Skeletal muscle cell (primary cell): Measurements from ENCODE around the gene RMC1.
"Not testable (repeated sequence)": the region's sequence is repeated elsewhere in the genome, so short reads cannot be mapped to it uniquely, and the experiment has no call there.

ENCODE experiments used
- DNase-seq: peaks from one replicate; pipeline ENCODE4 v3.0.0-alpha.2; 2010; ENCODE audit warnings: low read depth
- H3K4me3 ChIP-seq: 2 replicates; pipeline ENCODE4 v1.5.1; 2011; ENCODE audit warnings: low read depth, mild to moderate bottlenecking, control low read depth, low read length, moderate library complexity

Gene RMC1

DNA sequence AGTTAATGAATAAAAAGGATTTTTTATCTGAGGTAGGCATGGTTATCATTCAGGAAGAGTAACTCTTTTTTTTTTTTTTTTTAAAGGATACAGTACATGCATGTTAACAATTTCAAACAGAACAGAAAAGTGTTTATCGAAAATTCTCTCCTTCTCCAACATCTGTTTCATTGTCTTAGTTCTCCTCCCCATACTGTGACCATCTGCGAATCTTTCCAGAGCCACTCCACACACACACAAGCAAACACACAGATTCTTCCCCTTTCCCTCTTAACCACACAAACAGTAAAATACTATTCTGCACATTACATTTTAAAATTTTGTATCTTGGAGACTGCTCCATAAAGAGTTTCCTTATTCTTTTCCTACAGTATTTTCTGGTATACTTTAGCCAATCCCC is 45.0 kb downstream of the RMC1 start:
- DNase-seq = no peak
- no peak overlapping the region for H3K4me3 ChIP-seq

DNA sequence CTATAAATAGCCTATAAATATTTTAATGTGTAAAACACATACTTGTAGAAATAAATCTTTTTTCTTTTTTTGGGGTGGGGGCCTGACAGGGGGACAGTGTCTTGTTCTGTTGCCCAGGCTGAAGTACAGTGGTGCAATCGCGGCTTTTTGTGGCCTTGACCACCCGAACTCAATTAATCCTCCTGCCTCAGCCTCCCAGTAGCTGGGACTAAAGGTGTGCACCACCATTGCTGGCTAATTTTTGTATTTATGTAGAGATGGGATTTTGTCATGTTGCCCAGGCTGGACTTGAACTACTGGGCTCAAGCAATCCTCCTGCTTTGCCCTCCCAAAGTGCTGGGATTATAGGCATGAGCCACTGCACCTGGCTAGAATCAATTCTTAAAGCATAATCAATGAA is 45.4 kb downstream of the RMC1 start:
- H3K4me3 ChIP-seq = no peak overlapping the region
- DNase-seq = no peak

DNA sequence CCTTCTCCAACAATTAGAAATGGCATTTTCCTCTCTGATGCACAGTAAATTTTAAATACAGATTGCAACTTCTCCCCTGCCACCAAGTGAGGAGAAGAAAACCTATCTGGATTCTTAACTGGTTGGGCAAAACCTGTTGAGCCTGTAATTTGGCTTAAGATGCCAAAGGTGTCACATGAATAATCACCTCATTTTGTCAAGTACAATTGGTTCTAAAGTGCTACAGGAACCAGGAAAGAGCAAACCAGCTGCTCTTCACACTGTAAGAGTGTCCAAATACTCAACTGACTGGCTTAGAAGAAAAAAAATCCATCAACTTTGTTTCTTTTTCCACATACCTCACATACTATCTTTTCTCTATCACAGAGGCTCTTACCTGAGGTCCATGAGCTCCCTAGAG is 47.6 kb downstream of the RMC1 start:
- DNase-seq = no peak
- H3K4me3 ChIP-seq = no peak overlapping the region

DNA sequence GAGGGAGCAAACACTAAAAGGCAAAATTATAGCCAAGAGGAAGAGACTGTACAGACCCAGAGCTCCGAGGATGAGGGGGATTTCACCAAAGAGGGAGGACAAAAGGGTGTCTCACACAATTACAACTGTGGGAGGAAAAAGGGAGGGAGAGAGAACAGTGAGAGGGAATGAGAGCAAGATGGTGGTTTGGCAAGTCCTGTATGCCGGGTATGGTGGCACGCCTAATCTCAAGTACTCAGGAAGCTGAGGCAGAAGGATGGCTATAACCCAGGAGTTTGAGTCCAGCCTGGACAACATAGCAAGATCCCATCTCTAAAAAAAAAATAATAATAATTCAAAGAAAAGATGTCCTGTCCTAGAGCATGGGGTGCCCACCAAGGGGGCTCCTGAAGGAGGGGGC is 48.7 kb downstream of the RMC1 start:
- no peak for DNase-seq
- no peak overlapping the region for H3K4me3 ChIP-seq

DNA sequence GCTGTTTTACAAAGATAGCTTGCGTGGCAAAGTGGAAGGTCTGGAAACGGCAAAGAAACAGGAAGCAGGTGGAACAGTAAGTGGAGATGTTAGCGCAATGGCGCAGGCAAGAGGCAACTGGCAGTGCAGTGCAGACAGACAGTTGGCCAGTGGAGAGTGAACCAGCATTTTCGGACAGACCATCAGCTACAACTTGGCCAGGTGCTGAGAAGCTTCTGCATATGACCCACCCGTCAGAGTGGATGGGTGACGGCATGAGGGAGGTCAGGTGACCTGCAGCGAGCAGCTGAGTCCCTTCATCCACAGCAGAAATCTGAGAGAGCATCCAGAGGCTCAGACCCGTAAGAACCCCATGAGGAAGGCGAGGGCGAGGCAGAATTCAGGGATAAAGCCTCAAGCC is 49.2 kb downstream of the RMC1 start:
- no peak for DNase-seq
- no peak overlapping the region for H3K4me3 ChIP-seq

DNA sequence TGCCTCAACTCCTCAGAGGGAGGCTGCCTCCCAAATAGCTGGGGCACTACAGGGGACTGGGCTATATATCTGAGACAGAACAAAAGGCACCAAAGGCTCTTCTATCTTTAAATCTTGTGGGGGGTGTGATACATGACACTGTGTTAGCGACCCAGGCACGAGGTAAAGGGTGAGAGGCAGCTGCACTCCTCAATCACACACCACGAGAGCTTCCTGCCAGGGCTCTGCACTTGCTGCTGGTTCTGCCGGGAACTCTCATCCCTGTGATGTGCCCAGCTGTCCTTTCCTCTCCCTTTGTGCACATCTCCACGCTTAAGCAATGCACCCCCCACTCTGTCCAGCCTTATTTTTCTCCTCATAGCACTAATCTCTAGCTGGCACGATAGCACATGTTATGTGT is 50.6 kb downstream of the RMC1 start:
- no peak overlapping the region for H3K4me3 ChIP-seq
- DNase-seq = no peak

DNA sequence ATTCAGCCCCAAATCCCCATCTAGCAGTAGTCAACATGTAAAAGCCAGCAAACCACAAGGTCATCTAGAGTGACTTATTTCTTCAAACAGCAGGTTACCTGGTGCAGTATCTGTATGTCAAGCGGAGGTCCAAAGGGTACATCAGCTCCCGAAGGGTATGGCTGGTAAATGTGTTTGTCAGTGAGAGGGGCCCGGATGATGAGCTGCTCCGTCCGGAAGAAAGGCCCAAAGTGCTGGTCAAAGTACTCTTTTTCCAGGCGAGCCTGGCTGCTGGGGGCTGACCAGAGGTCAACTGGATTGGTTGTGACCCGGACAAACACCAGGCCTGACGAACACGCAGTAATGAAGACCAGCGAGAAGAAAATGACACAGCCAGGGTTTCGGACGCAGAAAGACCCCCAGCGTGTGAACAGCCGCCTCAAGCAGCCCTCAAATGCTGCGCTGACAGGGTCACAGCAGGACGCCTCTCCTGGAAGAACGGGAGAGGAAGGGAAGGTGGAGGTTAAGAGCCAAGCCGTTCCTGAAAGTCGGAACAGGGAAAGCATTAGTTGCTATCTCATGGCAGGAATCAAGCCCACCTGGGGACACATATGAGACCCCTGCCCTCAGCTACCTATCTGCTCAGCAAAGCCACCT is 53.0 kb downstream of the RMC1 start:
- H3K4me3 ChIP-seq = no peak overlapping the region

DNA sequence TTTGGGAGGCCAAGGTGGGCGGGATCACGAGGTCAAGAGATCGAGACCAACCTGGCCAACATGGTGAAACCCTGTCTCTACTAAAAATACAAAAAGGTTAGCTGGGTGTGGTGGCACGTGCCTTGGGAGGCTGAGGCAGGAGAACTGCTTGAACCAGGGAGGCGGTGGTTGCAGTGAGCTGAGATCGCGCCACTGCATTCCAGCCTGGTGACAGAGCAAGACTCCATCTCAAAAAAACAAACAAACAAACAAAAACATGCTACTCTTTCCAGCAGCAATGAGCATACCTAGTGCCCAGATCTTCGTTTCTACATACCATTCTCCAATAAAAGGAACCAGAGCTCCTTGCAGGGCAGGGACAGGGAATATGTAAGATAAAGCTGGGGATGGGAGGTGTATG is 54.2 kb downstream of the RMC1 start:
- not testable (repeated sequence) for H3K4me3 ChIP-seq, DNase-seq

More for the DNA sequence above, 53.0 kb downstream of the RMC1 start:
- no peak for DNase-seq

DNA sequence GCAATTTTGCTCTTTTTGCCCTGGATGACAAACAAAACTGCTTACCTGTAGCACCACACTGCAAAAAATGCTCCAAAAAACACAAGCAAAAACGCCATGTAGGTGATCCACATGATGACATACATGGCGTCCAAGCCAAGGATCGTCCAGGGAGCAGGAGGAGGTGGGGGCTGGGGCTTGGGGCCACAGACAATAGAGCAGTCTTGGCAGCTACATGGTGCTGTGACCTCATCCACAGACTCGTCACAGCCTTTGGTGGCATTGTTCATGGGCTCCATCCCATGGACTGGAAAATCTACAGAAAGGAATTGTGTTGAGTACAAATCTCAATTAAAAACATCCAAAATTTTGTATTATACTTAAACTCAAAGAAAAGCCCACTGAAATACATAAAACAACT is 56.9 kb downstream of the RMC1 start:
- no peak overlapping the region for H3K4me3 ChIP-seq
- no peak for DNase-seq

DNA sequence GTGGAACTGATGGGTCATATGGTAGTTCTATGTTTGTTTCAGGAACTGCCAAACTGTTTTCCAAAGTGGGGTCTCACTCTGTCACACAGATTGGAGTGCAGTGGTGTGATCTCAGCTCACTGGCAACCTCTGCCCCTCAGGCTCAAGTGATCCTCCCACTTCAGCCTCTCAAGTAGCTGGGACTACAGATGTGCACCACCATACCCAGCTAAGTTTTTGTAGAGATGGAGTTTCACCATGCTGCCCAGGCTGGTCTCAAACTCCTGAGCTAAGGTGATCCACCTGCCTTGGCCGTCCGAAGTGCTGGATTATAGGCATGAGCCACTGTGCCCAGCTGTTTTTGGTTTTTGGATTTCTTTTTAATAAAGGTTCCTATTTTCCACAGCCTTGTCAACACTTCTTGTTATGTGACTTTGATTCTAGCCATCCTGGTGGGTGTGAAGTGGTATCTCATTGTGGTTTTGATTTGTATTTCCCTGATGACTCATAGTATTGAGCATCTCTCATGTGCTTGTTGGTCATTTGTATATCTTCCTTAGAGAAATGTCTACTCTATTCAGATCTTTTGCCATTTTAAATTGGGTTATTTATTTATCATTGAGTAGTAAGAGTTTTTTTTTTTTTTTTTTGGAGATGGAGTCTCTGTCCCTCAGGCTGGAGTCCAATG is 60.2 kb downstream of the RMC1 start:
- H3K4me3 ChIP-seq = no peak overlapping the region
- DNase-seq = no peak

DNA sequence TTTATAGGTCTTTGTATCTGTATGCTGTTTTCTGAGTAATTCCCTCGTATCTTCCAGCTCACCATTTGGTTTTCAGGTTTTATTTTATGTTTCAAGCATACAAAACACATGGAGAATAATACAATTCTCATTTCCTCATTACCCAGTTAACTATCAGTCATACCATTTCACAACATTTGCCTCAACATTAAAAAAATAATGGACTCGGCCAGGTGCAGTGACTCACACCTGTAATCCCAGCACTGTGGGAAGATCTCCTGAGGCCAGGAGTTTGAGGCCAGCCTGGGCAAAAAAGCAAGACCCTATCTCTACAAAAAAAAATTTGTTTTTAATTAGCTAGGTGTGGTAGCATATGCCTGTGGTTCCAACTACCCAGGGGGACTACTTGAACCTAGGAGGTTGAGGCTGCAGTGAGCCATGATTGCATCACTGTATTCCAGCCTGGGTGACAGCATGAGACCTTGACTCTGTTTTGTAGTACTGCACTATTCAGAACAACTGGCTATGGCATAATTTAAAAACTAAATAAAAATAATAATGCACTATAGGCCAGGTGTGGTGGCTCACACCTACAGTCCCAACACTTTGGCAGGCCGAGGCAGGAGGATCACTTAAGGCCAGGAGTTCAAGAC is 62.7 kb downstream of the RMC1 start:
- H3K4me3 ChIP-seq = no peak overlapping the region
- no peak for DNase-seq

DNA sequence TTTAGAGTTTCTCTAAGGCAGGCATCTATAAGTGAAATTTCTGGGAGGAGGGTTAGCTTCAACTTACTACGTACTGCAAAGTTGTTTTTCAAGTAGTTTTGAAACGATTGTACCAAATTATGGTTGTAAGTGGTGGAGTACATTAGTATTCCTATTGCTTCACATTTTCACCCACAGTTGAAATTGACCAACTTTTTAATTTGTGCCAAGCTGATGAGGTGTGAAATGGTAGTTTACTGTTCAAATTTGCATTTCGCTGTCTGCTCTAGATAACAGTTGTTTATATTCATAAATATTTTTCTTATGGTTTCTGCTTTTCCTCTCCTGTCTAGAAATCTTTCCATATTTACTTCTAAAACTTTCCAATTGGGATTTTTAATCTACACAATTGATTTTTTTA is 64.4 kb downstream of the RMC1 start:
- DNase-seq = no peak
- H3K4me3 ChIP-seq = no peak overlapping the region

DNA sequence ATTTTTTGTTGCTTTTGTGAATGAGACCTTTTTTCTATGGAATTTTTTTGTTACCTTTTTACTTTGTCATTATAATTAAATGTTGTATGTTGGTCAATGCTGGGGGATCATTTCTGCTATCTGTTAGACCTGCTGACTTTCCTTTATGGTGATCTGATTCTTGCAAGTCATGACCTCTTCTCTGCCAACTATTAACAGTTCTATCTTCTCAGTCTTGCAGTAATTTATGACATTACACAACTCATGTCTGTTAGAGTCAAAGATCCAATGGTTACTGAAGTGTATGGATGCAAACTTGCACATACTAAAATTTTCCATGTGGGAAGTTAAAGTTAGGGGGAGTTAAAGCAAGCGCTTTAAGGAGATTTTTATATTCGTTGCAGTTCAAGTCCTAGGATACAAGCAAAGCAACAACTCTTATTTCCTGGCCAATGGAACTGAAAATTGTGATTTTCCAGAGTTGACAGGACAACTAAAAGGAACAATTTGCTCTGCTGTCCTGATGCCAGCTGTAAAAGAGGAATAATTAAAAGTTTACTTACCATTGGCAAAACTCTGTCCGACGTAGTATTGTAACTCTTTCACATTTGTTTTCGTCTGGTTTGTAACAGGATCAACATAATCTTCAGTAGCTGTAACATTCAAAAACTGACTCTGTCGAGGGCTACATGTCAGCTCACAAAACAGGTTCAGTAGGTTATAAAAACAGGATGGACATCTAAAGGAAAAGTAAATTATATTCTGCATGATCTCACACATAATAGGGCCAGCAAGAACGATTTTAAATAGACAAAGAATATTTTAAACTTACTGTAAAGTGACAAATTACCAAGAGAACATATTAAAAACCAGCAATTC is 65.2 kb downstream of the RMC1 start:
- H3K4me3 ChIP-seq = no peak overlapping the region
- no peak for DNase-seq

DNA sequence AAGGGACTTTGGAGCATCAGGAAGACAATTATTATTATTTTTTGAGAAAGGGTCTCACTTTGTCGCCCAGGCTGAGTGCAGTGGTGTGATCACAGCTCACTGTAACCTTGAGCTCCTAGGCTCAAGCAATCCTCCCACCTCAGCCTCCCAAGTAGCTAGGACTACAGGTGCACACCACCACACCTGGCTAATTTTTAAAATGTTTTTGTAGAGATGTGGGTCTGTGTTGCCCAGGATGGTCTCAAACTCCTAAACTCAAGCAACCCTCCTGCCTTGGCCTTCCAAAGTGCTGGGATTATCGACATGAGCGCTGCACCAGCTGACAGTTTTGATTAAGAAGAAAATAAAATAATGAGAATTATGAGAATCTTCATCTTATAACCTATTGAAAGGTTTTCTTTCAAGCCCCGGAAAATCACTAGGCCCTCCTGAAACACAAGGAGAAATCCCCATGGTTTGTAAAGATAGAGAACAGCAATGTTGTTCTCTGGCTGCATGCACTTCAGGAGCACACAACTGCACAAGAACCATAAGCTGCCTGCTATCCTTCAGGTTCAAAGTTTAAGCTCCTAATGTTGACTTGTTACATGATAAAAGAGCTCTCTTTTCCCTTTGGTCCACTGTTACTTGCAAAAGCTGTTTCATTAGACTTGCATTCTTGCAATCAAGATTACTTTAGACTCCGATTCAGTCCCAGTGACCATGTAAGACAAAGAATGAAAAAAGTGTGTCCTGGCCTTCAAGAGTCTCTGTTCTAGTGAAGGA is 66.2 kb downstream of the RMC1 start:
- no peak for DNase-seq
- H3K4me3 ChIP-seq = no peak overlapping the region

DNA sequence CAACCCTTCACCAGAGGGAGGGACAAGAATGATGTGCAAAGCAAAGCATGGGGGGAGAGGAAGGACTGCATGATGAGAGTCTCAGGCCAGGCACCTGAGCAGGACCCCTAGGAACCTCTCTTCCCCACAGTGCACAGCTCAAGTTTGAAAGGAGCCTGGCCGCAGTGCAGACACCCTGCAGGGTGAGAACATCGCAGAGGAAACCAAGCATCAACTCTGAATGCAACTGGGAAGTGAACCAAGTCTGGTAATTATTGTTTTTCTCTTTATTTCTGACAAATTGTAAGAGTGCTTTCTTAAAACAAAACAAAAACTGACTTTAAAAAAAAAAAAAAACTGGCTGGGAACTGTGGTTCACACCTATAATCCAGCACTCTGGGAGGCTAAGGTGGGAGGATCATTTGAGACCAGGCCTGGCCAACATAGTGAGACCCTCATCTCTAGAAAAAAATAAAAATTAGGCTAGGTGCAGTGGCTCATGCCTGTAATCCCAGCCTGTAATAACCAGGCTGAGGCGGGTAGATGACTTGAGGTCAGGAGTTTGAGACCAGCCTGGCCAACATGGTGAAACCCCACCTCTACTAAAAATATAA is 67.7 kb downstream of the RMC1 start:
- DNase-seq = no peak
- H3K4me3 ChIP-seq = no peak overlapping the region

DNA sequence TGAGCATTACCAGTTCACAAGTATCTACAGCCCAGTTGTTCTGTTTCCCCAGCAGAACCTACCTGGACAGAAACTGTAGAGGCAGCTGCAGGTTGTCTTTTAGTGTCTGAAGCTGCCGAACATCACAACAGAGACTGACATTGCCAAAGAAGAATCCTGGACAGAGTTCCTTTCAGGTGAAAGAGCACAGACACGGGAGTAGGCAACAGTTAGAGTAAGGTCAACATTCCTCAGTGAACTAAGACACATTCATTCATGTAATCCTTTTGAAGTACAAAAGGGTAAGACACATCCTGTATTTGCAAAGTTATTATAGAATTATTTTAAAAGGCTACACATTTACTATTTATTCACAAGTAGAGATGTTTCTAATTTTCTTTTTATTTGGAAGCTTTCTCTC is 68.7 kb downstream of the RMC1 start:
- no peak overlapping the region for H3K4me3 ChIP-seq
- no peak for DNase-seq

DNA sequence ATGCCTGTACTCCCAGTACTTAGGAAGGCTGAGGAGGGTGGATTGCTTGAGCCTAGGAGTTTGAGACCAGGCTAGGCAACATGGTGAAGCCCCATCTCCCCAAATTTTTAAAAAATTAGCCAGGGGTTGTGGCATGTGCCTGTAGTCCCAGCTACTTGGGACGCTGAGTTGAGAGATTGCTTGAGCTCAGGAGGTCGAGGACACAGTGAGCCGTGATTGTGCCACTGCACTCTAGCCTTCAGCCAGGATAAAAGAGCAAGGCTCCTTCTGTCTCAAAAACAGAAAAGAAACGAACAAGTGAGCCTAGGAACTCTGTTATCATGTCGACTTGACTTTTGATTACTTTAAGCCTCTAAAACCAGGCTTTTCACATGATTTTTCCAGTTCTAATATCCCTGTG is 69.3 kb downstream of the RMC1 start:
- no peak for DNase-seq
- no peak overlapping the region for H3K4me3 ChIP-seq

DNA sequence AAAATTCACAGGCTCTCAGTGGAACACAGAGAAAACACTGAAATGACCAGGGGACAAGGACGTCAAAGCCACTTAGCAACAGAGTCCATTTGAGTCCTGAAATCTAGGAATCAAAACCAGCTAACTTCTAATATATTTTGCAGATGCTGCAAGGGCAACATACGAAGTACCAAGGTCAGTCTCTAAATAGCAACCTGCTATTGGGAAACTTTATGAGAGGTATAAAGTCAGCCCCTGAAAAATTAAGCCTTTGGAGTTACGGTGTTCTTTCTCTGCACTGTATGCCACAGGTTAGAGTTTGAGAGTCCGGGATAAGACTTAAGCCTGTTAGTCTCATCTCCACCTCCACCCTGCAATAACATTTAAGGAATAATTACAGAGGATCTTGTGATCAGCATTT is 69.7 kb downstream of the RMC1 start:
- DNase-seq = no peak

More for the DNA sequence above, 69.7 kb downstream of the RMC1 start:
- no peak overlapping the region for H3K4me3 ChIP-seq
